GM23338 (cell line): ENCODE data around the gene ZNF784. TPM values are rescaled to one million over a fixed set of nuclear protein-coding genes. Genes with fewer than 3 reads are reported as not detected.

Experiments
- ATAC-seq: fragments of 200-7000 bp; cut with Tn5 transposase; 3 replicates; pipeline ENCODE4 v1.9.1; 2020
- DNase-seq: peaks from one replicate; pipeline ENCODE4 v3.0.0-alpha.2; 2015; ENCODE audit warnings: low spot score
- H2AFZ ChIP-seq: fragments of 200-600 bp; sonication (generic); 2 replicates; pipeline ENCODE4 v1.8.0; 2016; ENCODE audit warnings: antibody characterized with exemption, mild to moderate bottlenecking, moderate library complexity
- H3F3A ChIP-seq: fragments of 200-600 bp; sonication (generic); replicated peaks from 2 replicates; pipeline ENCODE4 v1.8.0; 2017; ENCODE audit warnings: antibody characterized with exemption, mixed run types, low read depth
- H3K27ac ChIP-seq: fragments of 200-600 bp; sonication (generic); 2 replicates; pipeline ENCODE4 v1.6.1; 2016; ENCODE audit warnings: low read depth
- H3K27me3 ChIP-seq: fragments of 200-600 bp; sonication (generic); 2 replicates; pipeline ENCODE4 v1.8.0; 2016; ENCODE audit warnings: mild to moderate bottlenecking, mixed run types, moderate library complexity; ENCODE audit not compliant: insufficient read depth
- H3K36me3 ChIP-seq: fragments of 200-600 bp; sonication (generic); 2 replicates; pipeline ENCODE4 v1.8.0; 2016; ENCODE audit warnings: mild to moderate bottlenecking; ENCODE audit not compliant: insufficient read depth
- H3K4me1 ChIP-seq: fragments of 200-600 bp; sonication (generic); 2 replicates; pipeline ENCODE4 v1.8.0; 2016; ENCODE audit warnings: mild to moderate bottlenecking, moderate library complexity; ENCODE audit not compliant: insufficient read depth
- H3K4me2 ChIP-seq: fragments of 200-600 bp; sonication (generic); 2 replicates; pipeline ENCODE4 v1.7.1; 2017; ENCODE audit warnings: mixed run types
- H3K4me3 ChIP-seq: fragments of 200-600 bp; sonication (generic); 2 replicates; pipeline ENCODE4 v1.6.1; 2016; ENCODE audit warnings: mixed run types
- H3K79me2 ChIP-seq: fragments of 200-600 bp; sonication (generic); replicated peaks from 2 replicates; pipeline ENCODE4 v1.8.0; 2017; ENCODE audit warnings: mild to moderate bottlenecking; ENCODE audit not compliant: insufficient read depth
- H3K9me2 ChIP-seq: fragments of 200-600 bp; sonication (generic); 2 replicates; pipeline ENCODE4 v1.8.0; 2017; ENCODE audit not compliant: insufficient read depth
- H4K20me1 ChIP-seq: fragments of 200-600 bp; sonication (generic); replicated peaks from 2 replicates; pipeline ENCODE4 v1.8.0; 2017; ENCODE audit warnings: mild to moderate bottlenecking; ENCODE audit not compliant: insufficient read depth
- H3K27ac Mint-ChIP-seq: 2 replicates; pipeline ENCODE4 v1.8.0; 2020; ENCODE audit warnings: inconsistent platforms, mild to moderate bottlenecking, moderate library complexity, mixed read lengths
- H3K27me3 Mint-ChIP-seq: 3 replicates; pipeline ENCODE4 v1.8.0; 2022; ENCODE audit warnings: low read depth, mild to moderate bottlenecking, moderate library complexity, mixed read lengths, inconsistent platforms; ENCODE audit not compliant: insufficient read depth, poor library complexity
- H3K36me3 Mint-ChIP-seq: 3 replicates; pipeline ENCODE4 v1.8.0; 2021; ENCODE audit warnings: low read depth, mild to moderate bottlenecking, inconsistent platforms, moderate library complexity, mixed read lengths
- H3K4me1 Mint-ChIP-seq: 3 replicates; pipeline ENCODE4 v1.8.0; 2020; ENCODE audit warnings: mild to moderate bottlenecking, inconsistent platforms, mixed read lengths
- H3K4me3 Mint-ChIP-seq: 3 replicates; pipeline ENCODE4 v1.8.0; 2021; ENCODE audit warnings: moderate library complexity, mild to moderate bottlenecking, inconsistent platforms, mixed read lengths
- H3K9me3 Mint-ChIP-seq: 3 replicates; pipeline ENCODE4 v1.8.0; 2020; ENCODE audit warnings: moderate library complexity, mild to moderate bottlenecking, inconsistent platforms, mixed read lengths
- CREB1 ChIP-seq: fragments of 250-450 bp; sonication (Bioruptor Pico); IDR thresholded peaks from 2 replicates; pipeline ENCODE4 v1.5.0; 2020; ENCODE audit warnings: low read depth, mild to moderate bottlenecking, moderate library complexity
- EZH2 ChIP-seq: fragments of 200-600 bp; sonication (generic); IDR thresholded peaks from one replicate; pipeline ENCODE4 v1.8.0; 2017; ENCODE audit warnings: antibody characterized with exemption, mild to moderate bottlenecking, low read depth; ENCODE audit not compliant: unreplicated experiment
- EZH2phosphoT487 ChIP-seq: fragments of 200-600 bp; sonication (generic); IDR thresholded peaks from one replicate; pipeline ENCODE4 v1.8.1; 2018; ENCODE audit warnings: antibody characterized with exemption; ENCODE audit not compliant: unreplicated experiment
- JUNB ChIP-seq: IDR thresholded peaks from one replicate; pipeline ENCODE4 v1.6.1; 2016; ENCODE audit warnings: antibody characterized with exemption; ENCODE audit not compliant: unreplicated experiment
- NANOG ChIP-seq: IDR thresholded peaks from 2 replicates; pipeline ENCODE4 v1.6.1; 2016; ENCODE audit warnings: antibody characterized with exemption, borderline replicate concordance
- ZNF114 ChIP-seq: fragments of 250-450 bp; sonication (Bioruptor Pico); IDR thresholded peaks from 2 replicates; pipeline ENCODE4 v1.5.0; 2020; ENCODE audit warnings: mild to moderate bottlenecking, moderate library complexity
- ZNF331 ChIP-seq: fragments of 250-450 bp; sonication (Bioruptor Pico); IDR thresholded peaks from 2 replicates; pipeline ENCODE4 v1.5.0; 2020; ENCODE audit warnings: low read depth, mild to moderate bottlenecking, moderate library complexity
- ZNF462 ChIP-seq: fragments of 250-450 bp; sonication (Bioruptor Pico); IDR thresholded peaks from 2 replicates; pipeline ENCODE4 v1.5.0; 2020; ENCODE audit warnings: mild to moderate bottlenecking, moderate library complexity
- polyA plus RNA-seq: library from polyadenylated mRNA; unstranded; fragments of >200 nt; fragmentation: Nextera tagmentation; extraction: Ambion mirVana; gene quantifications from 2 replicates; pipeline ENCODE4 v1.2.1, GENCODE V29; 2016
- total RNA-seq: library from RNA; depleted of rRNA; stranded (reverse); fragments of >200 nt; shearing (Covaris generic); gene quantifications from 2 replicates; pipeline ENCODE4 v1.2.3, GENCODE V29; 2014
- TF ChIP-seq, protein P1 (sequence below), 2 experiments: fragments of 200-600 bp in 1 of 2; sonication (generic) in 1 of 2; conservative IDR thresholded peaks; 2 replicates each; pipeline versions ENCODE4 v1.5.1 to v1.6.1; 2016 to 2017; ENCODE audit warnings: antibody characterized with exemption in 2 of 2, low read depth in 2 of 2, mild to moderate bottlenecking in 2 of 2, moderate library complexity in 1 of 2

ZNF784 gene
- total and polyA plus RNA-seq, 2 experiments from 2014 or later = 1.5 to 6.7 TPM

- DNase-seq = no peak
- no peak overlapping the region; the same call in 2 of the 3 replicates for H3K4me3 Mint-ChIP-seq
- H3K27ac Mint-ChIP-seq = no peak overlapping the region
- no peak overlapping the region for H3K4me3 ChIP-seq
- no peaks in the 10 kb centered on the region for H3K27me3 ChIP-seq
- H3K4me1 Mint-ChIP-seq = peaks cover 27% of the 10 kb centered on the region
- no peaks in the 10 kb centered on the region for H3K36me3 ChIP-seq
- H3K79me2 ChIP-seq = peaks cover 18% of the 10 kb centered on the region
- H2AFZ ChIP-seq = no peak overlapping the region
- peaks cover 47% of the 10 kb centered on the region for H3K27me3 Mint-ChIP-seq
- peaks cover 26% of the 10 kb centered on the region for H3K36me3 Mint-ChIP-seq
- no peaks in the 10 kb centered on the region for H3K9me2 ChIP-seq
- no peaks in the 10 kb centered on the region; the same call in 1 of the 2 replicates for H3K4me1 ChIP-seq
- no peaks in the 10 kb centered on the region for H4K20me1 ChIP-seq
- TF ChIP-seq NANOG (no peak), ZNF114 (no peak), CREB1 (no peak), ZNF462 (no peak), JUNB (no peak), EZH2phosphoT487 (no peak), EZH2 (no peak), ZNF331 (CRISPR knock-in tag) (no peak)
- TF ChIP-seq, protein P1, sequence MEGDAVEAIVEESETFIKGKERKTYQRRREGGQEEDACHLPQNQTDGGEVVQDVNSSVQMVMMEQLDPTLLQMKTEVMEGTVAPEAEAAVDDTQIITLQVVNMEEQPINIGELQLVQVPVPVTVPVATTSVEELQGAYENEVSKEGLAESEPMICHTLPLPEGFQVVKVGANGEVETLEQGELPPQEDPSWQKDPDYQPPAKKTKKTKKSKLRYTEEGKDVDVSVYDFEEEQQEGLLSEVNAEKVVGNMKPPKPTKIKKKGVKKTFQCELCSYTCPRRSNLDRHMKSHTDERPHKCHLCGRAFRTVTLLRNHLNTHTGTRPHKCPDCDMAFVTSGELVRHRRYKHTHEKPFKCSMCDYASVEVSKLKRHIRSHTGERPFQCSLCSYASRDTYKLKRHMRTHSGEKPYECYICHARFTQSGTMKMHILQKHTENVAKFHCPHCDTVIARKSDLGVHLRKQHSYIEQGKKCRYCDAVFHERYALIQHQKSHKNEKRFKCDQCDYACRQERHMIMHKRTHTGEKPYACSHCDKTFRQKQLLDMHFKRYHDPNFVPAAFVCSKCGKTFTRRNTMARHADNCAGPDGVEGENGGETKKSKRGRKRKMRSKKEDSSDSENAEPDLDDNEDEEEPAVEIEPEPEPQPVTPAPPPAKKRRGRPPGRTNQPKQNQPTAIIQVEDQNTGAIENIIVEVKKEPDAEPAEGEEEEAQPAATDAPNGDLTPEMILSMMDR (conservative IDR thresholded peaks at IDR 0.05; ENCODE audit: low read depth in 2 of 2) = no peak
- H3F3A ChIP-seq = peaks cover 13% of the 10 kb centered on the region; the same call in 1 of the 2 replicates
- H3K4me2 ChIP-seq = no peak overlapping the region
- no peaks in the 10 kb centered on the region; the same call in 2 of the 3 replicates for H3K9me3 Mint-ChIP-seq
- H3K27ac ChIP-seq = no peak overlapping the region
- no peak for ATAC-seq
Observed at GRCh38 chr19:55650126-55650557, 25.8 kb upstream of the ZNF784 start.
